Measurements from ENCODE around the gene ZBTB20. TPM values are rescaled to one million over a fixed set of nuclear protein-coding genes. Genes with fewer than 3 reads are reported as not detected.
A peak's percentile ranks its signal among the peaks of the same experiment; 100 is the strongest.

ZBTB20 gene
- total RNA-seq, 1 donor from 2014 or later: 32.5 TPM

DNA sequence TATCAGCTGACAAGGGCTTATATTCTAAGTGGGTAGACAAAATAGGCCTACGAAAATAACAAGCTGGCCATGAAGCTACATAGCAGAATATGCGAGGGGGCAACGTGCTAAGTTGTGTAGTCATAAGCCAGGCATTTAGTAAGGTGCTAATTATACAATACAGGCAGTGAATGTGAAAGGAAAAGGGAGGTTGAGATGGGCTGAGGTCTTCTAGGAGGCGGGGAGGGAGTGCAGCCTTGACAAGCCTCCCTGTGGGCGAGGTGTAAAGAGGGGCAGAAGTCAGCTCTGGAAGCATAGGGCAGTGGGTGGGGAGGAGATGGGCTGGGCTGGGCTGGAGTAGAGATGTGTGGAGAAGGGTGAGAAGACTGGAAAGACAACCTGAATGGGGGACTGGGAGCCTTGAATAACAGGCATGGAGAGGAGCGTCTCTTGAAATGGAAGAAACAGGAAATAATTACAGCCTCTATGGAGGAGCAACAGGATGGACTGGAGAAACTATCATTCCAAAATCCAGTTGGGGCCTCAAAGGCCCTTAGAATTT lies 852.1 kb downstream of the ZBTB20 start:
- DNase-seq (ENCODE audit: low read depth): no peak
- no peaks in the 10 kb centered on the region for H3K36me3 ChIP-seq (ENCODE audit: control insufficient read depth, insufficient read depth, low read length)
- H3K4me3 ChIP-seq (ENCODE audit: low read depth, low read length): no peak overlapping the region
- no peaks in the 10 kb centered on the region for H3K27me3 ChIP-seq (ENCODE audit: control insufficient read depth, insufficient read depth, low read length)
- TF ChIP-seq, protein P1, sequence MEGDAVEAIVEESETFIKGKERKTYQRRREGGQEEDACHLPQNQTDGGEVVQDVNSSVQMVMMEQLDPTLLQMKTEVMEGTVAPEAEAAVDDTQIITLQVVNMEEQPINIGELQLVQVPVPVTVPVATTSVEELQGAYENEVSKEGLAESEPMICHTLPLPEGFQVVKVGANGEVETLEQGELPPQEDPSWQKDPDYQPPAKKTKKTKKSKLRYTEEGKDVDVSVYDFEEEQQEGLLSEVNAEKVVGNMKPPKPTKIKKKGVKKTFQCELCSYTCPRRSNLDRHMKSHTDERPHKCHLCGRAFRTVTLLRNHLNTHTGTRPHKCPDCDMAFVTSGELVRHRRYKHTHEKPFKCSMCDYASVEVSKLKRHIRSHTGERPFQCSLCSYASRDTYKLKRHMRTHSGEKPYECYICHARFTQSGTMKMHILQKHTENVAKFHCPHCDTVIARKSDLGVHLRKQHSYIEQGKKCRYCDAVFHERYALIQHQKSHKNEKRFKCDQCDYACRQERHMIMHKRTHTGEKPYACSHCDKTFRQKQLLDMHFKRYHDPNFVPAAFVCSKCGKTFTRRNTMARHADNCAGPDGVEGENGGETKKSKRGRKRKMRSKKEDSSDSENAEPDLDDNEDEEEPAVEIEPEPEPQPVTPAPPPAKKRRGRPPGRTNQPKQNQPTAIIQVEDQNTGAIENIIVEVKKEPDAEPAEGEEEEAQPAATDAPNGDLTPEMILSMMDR (IDR thresholded peaks at IDR 0.05; ENCODE audit: insufficient read depth, low read length, poor library complexity, severe bottlenecking): no peak

DNA sequence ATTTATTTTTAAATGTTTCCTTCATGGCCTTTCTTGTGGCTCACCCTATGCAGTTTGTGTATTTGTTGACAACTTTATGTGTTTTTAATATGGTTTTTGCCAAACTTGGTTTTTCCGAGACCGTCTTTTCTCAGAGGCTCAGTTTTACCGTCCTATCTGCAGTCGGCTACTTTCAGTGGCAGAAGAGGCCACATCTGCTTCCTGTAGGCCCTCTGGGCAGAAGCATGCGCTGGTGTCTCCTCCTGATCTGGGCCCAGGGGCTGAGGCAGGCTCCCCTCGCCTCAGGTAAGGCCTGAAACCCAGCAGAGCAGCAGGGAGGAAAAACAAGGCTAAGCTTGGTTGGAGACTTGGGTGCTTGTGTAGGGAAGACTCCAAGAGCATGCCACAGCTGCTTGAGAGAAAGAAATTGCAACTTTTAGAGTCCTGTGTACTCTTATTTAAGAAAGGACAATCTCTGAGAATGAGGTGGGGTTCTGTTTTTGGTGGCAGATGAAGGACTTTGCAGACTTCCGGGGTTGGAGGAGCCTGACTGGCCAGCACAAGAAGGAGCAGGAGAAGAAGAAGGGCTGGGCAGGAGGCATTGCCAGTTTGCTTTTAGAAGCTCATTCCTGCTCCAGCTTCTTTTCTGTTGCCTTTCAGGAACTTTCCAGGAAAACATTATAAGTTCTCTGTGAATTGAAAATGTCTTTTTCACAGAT lies 853.1 kb downstream of the ZBTB20 start, which contains the start of gene TIGIT:
Gene TIGIT (plus strand): TSS at position 191 of the 698 bp plus-strand sequence. CDS start 34 bp downstream, at position 225.
- no peak for DNase-seq (ENCODE audit: low read depth)
- TF ChIP-seq, protein P1 (IDR thresholded peaks at IDR 0.05; ENCODE audit: insufficient read depth, low read length, poor library complexity, severe bottlenecking): no peak

DNA sequence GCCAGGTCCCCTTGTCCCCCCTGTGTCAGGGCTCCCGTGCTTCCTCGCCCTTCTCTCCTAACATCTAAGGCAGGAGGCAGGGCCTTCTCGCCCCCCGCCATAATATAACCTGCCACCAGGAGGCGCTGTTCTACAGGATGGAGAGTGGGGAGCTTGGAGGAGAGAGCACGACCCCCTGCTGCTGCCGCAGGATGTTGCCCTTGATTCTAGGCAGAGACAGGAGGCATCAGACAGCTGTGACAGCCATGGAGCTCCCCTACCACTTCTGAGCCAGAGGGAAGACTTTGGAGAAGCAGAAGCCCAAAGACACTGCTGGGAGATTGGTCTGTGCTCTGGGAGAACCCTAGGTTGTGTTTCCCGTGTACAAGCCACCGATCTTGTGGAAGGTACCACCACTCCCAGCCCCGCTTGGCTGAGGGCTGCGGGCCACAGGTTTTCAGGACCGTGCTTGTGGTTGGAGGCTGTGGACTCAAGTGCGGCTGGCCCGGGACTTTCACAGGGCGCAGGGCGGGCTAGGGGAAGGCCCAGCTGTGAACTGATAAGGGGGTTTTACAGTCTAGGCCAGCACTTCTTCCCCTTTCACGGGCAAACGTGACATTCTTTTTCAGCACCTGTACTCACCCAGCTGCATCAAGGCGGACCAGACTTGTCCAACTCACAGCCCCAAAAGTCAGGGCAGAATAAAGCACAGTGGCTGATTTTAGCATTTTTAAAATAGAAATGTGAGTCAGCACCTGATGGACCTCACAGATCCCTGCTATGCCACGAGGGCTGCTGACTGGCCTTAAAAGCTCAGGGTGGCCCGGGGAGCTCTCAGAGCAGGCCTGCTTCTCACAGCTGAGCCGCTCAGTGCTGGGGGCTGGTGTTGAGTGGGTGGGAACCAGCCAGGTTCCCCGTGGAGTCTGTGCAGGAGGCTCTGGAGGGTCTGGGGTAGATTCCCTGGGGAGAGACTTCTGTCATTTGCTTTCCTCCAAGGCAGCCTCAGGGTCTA lies 855.9 kb downstream of the ZBTB20 start:
- H3K4me3 ChIP-seq (ENCODE audit: low read depth, low read length): no peak overlapping the region
- no peaks in the 10 kb centered on the region for H3K27me3 ChIP-seq (ENCODE audit: control insufficient read depth, insufficient read depth, low read length)
- no peaks in the 10 kb centered on the region for H3K36me3 ChIP-seq (ENCODE audit: control insufficient read depth, insufficient read depth, low read length)
- TF ChIP-seq, protein P1 (IDR thresholded peaks at IDR 0.05; ENCODE audit: insufficient read depth, low read length, poor library complexity, severe bottlenecking): peak; percentile 74
- DNase-seq (ENCODE audit: low read depth): no peak

More for the DNA sequence above, 853.1 kb downstream of the ZBTB20 start, which contains the start of gene TIGIT:
- H3K27me3 ChIP-seq (ENCODE audit: control insufficient read depth, insufficient read depth, low read length): no peaks in the 10 kb centered on the region
- H3K4me3 ChIP-seq (ENCODE audit: low read depth, low read length): no peak within 1 kb of the TSS
- H3K36me3 ChIP-seq (ENCODE audit: control insufficient read depth, insufficient read depth, low read length): no peaks in the 10 kb centered on the region

DNA sequence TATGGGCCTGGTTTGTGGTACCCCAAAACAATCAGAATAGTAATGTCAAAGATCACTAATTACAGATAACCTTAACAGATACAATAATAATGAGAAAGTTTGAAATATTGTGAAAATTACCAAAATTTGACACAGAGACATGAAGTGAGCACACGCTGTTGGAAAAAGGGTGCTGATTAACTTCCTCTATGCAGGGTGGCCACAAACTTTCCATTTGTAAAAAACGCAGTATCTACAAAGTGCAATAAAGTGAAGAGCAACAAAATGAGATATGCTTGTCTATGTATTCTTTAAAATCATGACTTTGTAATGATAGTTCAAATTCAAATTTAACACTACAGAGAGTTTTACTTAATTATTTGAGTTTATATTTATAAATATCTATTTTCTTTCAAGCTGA lies 860.8 kb downstream of the ZBTB20 start:
- Histone ChIP-seq H3K27me3 (ENCODE audit: control insufficient read depth, insufficient read depth, low read length) (no peaks in the 10 kb centered on the region), H3K36me3 (ENCODE audit: control insufficient read depth, insufficient read depth, low read length) (no peaks in the 10 kb centered on the region), H3K4me3 (ENCODE audit: low read depth, low read length) (no peak overlapping the region)
- DNase-seq (ENCODE audit: low read depth): no peak
- TF ChIP-seq, protein P1 (IDR thresholded peaks at IDR 0.05; ENCODE audit: insufficient read depth, low read length, poor library complexity, severe bottlenecking): no peak

DNA sequence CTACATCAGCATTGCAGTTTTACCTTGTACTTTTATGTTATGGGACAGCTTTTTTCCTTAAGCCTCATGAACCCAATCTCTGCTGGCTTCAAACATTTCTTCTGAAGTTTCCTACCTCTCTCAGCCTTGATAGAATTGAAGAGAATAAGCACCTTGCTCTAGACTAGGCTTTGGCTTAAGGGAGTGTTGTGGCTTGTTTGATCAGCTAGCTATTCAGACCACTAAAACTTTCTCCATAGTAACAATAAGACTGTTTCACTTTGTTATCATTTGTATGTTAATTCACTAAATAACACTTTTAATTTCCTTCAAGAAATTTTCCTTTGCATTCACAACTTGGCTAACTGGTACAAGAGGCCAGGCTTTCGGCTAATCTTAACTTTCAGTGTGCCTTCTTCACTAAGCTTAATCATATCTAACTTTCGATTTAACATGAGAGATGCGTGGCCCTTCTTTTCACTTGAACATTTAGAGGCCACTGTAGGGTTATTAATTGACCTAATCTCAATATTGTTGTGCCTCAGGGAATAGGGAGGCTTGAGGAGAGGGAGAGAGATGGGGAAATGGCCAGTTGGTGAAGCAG lies 861.3 kb downstream of the ZBTB20 start:
- no peaks in the 10 kb centered on the region for H3K27me3 ChIP-seq (ENCODE audit: control insufficient read depth, insufficient read depth, low read length)
- no peak for DNase-seq (ENCODE audit: low read depth)
- TF ChIP-seq, protein P1 (IDR thresholded peaks at IDR 0.05; ENCODE audit: insufficient read depth, low read length, poor library complexity, severe bottlenecking): no peak
- no peaks in the 10 kb centered on the region for H3K36me3 ChIP-seq (ENCODE audit: control insufficient read depth, insufficient read depth, low read length)
- H3K4me3 ChIP-seq (ENCODE audit: low read depth, low read length): no peak overlapping the region
